IMR-90 (cell line): Measurements from ENCODE around the gene FMOD. TPM values are rescaled to one million over a fixed set of nuclear protein-coding genes. Genes with fewer than 3 reads are reported as not detected.
A peak's percentile ranks its signal among the peaks of the same experiment; 100 is the strongest.

Experiments used
- ATAC-seq: fragments of 200-7000 bp; cut with Tn5 transposase; 2 replicates; pipeline ENCODE4 v1.9.1; 2020; ENCODE audit warnings: low read depth, mild to moderate bottlenecking, moderate library complexity
- BruUV-seq: library from RNA; stranded (reverse); fragments of 400-500 nt; replicated peaks from 2 replicates; lab custom pipeline; 2021; lab: Mats Ljungman, UMichigan
- CTCF ChIA-PET: fragments of 300-600 bp; formaldehyde crosslinking; extraction: SDS; loops from one replicate; lab custom pipeline; 2021; ENCODE audit warnings: antibody characterized with exemption; lab: Yijun Ruan, JAX
- POLR2A ChIA-PET: fragments of 300-600 bp; sonication (Branson Sonifier 250); formaldehyde crosslinking; loops from one replicate; lab custom pipeline; 2022; ENCODE audit warnings: antibody characterized with exemption; ENCODE audit not compliant: unreplicated experiment; lab: Charles Lee
- DNase-seq: peaks from one replicate; pipeline ENCODE4 v3.0.0; 2013
- H2AFZ ChIP-seq: replicated peaks from 2 replicates; pipeline ENCODE3; 2013; ENCODE audit warnings: low read length, mild to moderate bottlenecking; ENCODE audit not compliant: poor library complexity
- H2AK5ac ChIP-seq: 2 replicates; pipeline ENCODE4 v1.6.1; 2013; ENCODE audit warnings: low read depth, low read length, inconsistent platforms
- H2AK9ac ChIP-seq: replicated peaks from 2 replicates; pipeline ENCODE3; 2013; ENCODE audit warnings: mild to moderate bottlenecking, low read depth, low read length, moderate library complexity; ENCODE audit not compliant: poor library complexity
- H2BK120ac ChIP-seq: 2 replicates; pipeline ENCODE4 v1.6.1; 2013; ENCODE audit warnings: low read depth, low read length, inconsistent platforms
- H2BK15ac ChIP-seq: 3 replicates; pipeline ENCODE4 v1.6.1; 2013; ENCODE audit warnings: low read depth, low read length, inconsistent platforms
- H2BK20ac ChIP-seq: 2 replicates; pipeline ENCODE4 v1.6.1; 2013; ENCODE audit warnings: low read depth, mild to moderate bottlenecking, inconsistent platforms, low read length, moderate library complexity
- H2BK5ac ChIP-seq: 2 replicates; pipeline ENCODE4 v1.6.1; 2013; ENCODE audit warnings: mild to moderate bottlenecking, low read depth, low read length, inconsistent platforms; ENCODE audit not compliant: poor library complexity, severe bottlenecking
- H3K14ac ChIP-seq: replicated peaks from 2 replicates; pipeline ENCODE4 v1.6.1; 2013; ENCODE audit warnings: low read depth, low read length, inconsistent platforms
- H3K18ac ChIP-seq: 2 replicates; pipeline ENCODE4 v1.6.1; 2013; ENCODE audit warnings: low read depth, low read length, control low read depth
- H3K23ac ChIP-seq: 2 replicates; pipeline ENCODE4 v1.6.1; 2013; ENCODE audit warnings: low read depth, low read length, inconsistent platforms
- H3K27ac ChIP-seq: 2 replicates; pipeline ENCODE4 v1.5.1; 2013; ENCODE audit warnings: mild to moderate bottlenecking, control low read depth, low read length; ENCODE audit not compliant: insufficient read depth
- H3K27me3 ChIP-seq: 2 replicates; pipeline ENCODE4 v1.6.1; 2013; ENCODE audit warnings: low read length; ENCODE audit not compliant: control insufficient read depth, insufficient read depth
- H3K36me3 ChIP-seq: 2 replicates; pipeline ENCODE4 v1.6.1; 2013; ENCODE audit warnings: low read length, mixed read lengths; ENCODE audit not compliant: control insufficient read depth, insufficient read depth
- H3K4ac ChIP-seq: 2 replicates; pipeline ENCODE4 v1.6.1; 2013; ENCODE audit warnings: low read depth, low read length, inconsistent platforms
- H3K4me1 ChIP-seq: 2 replicates; pipeline ENCODE4 v1.6.1; 2013; ENCODE audit warnings: low read length, mixed read lengths; ENCODE audit not compliant: control insufficient read depth, insufficient read depth
- H3K4me2 ChIP-seq: 2 replicates; pipeline ENCODE4 v1.6.1; 2013; ENCODE audit warnings: low read depth, mild to moderate bottlenecking, control low read depth, low read length, moderate library complexity
- H3K4me3 ChIP-seq: 2 replicates; pipeline ENCODE4 v1.5.1; 2013; ENCODE audit warnings: low read depth, mild to moderate bottlenecking, control low read depth, low read length, moderate library complexity; ENCODE audit not compliant: insufficient read depth
- H3K56ac ChIP-seq: 2 replicates; pipeline ENCODE4 v1.6.1; 2013; ENCODE audit warnings: low read length, inconsistent platforms; ENCODE audit not compliant: insufficient read depth; ENCODE audit errors: extremely low read depth
- H3K79me1 ChIP-seq, 2 experiments: 2 replicates each; pipeline ENCODE4 v1.6.1; 2013; ENCODE audit warnings: low read length in 2 of 2, inconsistent platforms in 1 of 2, low read depth in 1 of 2
- H3K9ac ChIP-seq: 2 replicates; pipeline ENCODE4 v1.6.1; 2013; ENCODE audit warnings: low read depth, low read length, control low read depth
- H3K9me1 ChIP-seq: 2 replicates; pipeline ENCODE4 v1.6.1; 2013; ENCODE audit warnings: low read length, inconsistent platforms; ENCODE audit not compliant: insufficient read depth
- H3K9me3 ChIP-seq: 2 replicates; pipeline ENCODE4 v1.6.1; 2013; ENCODE audit warnings: low read length; ENCODE audit not compliant: control insufficient read depth, insufficient read depth
- H4K20me1 ChIP-seq: 2 replicates; pipeline ENCODE4 v1.6.1; 2013; ENCODE audit warnings: low read length, inconsistent platforms; ENCODE audit not compliant: insufficient read depth
- H4K5ac ChIP-seq: 2 replicates; pipeline ENCODE4 v1.6.1; 2013; ENCODE audit warnings: mild to moderate bottlenecking, low read depth, low read length, control low read depth
- H4K8ac ChIP-seq, 2 experiments: 2 replicates each; pipeline ENCODE4 v1.6.1; 2013; ENCODE audit warnings: low read depth in 2 of 2, low read length in 2 of 2, control low read depth in 1 of 2, inconsistent platforms in 1 of 2
- H4K91ac ChIP-seq: 2 replicates; pipeline ENCODE4 v1.6.1; 2013; ENCODE audit warnings: low read depth, low read length, inconsistent platforms; ENCODE audit not compliant: insufficient read depth
- BHLHE40 ChIP-seq: fragments of 150-350 bp; IDR thresholded peaks from 2 replicates; pipeline ENCODE4 v1.6.1; 2016; ENCODE audit warnings: mild to moderate bottlenecking, low read depth, low read length
- ELK1 ChIP-seq: fragments of 150-350 bp; IDR thresholded peaks from 2 replicates; pipeline ENCODE4 v1.6.1; 2016; ENCODE audit warnings: low read depth, mild to moderate bottlenecking, low read length, moderate library complexity, borderline replicate concordance
- MAFK ChIP-seq: IDR thresholded peaks from 2 replicates; pipeline ENCODE4 v1.6.1; 2012; ENCODE audit warnings: low read depth, low read length, improper control_type of control experiment
- NFE2L2 ChIP-seq: fragments of 150-350 bp; IDR thresholded peaks from 2 replicates; pipeline ENCODE4 v1.6.1; 2016; ENCODE audit warnings: low read depth, mild to moderate bottlenecking, low read length
- POLR2A ChIP-seq: IDR thresholded peaks from 2 replicates; pipeline ENCODE4 v1.6.1; 2012; ENCODE audit warnings: mild to moderate bottlenecking, low read depth, low read length
- RAD21 ChIP-seq: IDR thresholded peaks from 2 replicates; pipeline ENCODE4 v1.6.1; 2012; ENCODE audit warnings: low read length, improper control_type of control experiment
- WGBS, 2 experiments: methylation state at CpG; one replicate each; pipeline versions ENCODE4 v1.1.5 to v1.1.7; 2013; ENCODE audit warnings: missing lambda C conversion rate in 2 of 2; ENCODE audit not compliant: insufficient read length in 1 of 2; ENCODE audit errors: extremely low coverage in 2 of 2; 5-methylcytosine and 5-hydroxymethylcytosine counted together
- dilution Hi-C: fragments of 300-500 bp; cut with HindIII; formaldehyde crosslinking; loops from one replicate; pipeline ENCODE4 v1.14.3; 2018; ENCODE audit warnings: low sequenced_read_pairs; ENCODE audit not compliant: unreplicated experiment
- in situ Hi-C: fragments of 300-500 bp; cut with MboI; formaldehyde crosslinking; loops from 3 replicates; pipeline ENCODE4 v1.14.3; 2019; ENCODE audit warnings: low sequenced_read_pairs, inconsistent platforms, mixed read lengths
- intact Hi-C: fragments of 100-400 bp; cut with micrococcal nuclease; formaldehyde crosslinking; loops from 2 replicates; pipeline ENCODE4 v1.10.0; 2022
- polyA plus RNA-seq, 3 experiments: library from polyadenylated mRNA; depleted of rRNA; stranded (reverse); fragments of >200 nt; gene quantifications; 2 replicates each; pipeline ENCODE4 v1.2.3, GENCODE V29; 2012; ENCODE audit warnings: low replicate concordance in 1 of 3
- total RNA-seq: library from RNA; depleted of rRNA; stranded (reverse); fragments of >200 nt; gene quantifications from 2 replicates; pipeline ENCODE4 v1.2.3, GENCODE V29; 2012

Gene FMOD
- total and polyA plus RNA-seq, 2 of the 4 experiments (the other 2 are of a cell fraction), result 0.18 to 2.7 TPM

GRCh38 chr1:203335503-203335902 is 15.4 kb downstream of the FMOD start (continued):
- TF ChIP-seq POLR2A, result no peak

GRCh38 chr1:203331224-203331623 is 19.7 kb downstream of the FMOD start:
- Histone ChIP-seq H3K79me1 (no peaks in the 10 kb centered on the region), H3K9me3 (no peaks in the 10 kb centered on the region), H4K91ac (no peak overlapping the region), H3K36me3 (no peaks in the 10 kb centered on the region), H2BK120ac (no peak overlapping the region), H3K9me1 (peaks cover 6% of the 10 kb centered on the region; the same call in 1 of the 2 replicates), H2BK5ac (no peak overlapping the region), H3K18ac (no peak overlapping the region), H3K4me1 (peaks cover 2% of the 10 kb centered on the region; the same call in 1 of the 2 replicates), H3K4ac (no peak overlapping the region), H2AK9ac (no peak overlapping the region), H2BK15ac (no peak overlapping the region), H4K20me1 (no peaks in the 10 kb centered on the region), H3K23ac (no peak overlapping the region), H3K27me3 (peaks cover 52% of the 10 kb centered on the region), H3K56ac (no peak overlapping the region), H4K8ac (no peak overlapping the region), H2BK20ac (no peak overlapping the region), H3K9ac (no peak overlapping the region), H4K5ac (no peak overlapping the region), H3K14ac (no peak overlapping the region), H3K27ac (no peak overlapping the region), H2AFZ (no peak overlapping the region), H3K4me2 (no peak overlapping the region), H3K4me3 (no peak overlapping the region), H2AK5ac (no peak overlapping the region)
- ATAC-seq (no peak), DNase-seq (no peak)
- BruUV-seq, result no TSS peak
- WGBS, 2 experiments, result 40% methylated on average over 1 of the region's 1 CpG; no CpG with 5 or more reads in 1 of the 2 experiments
- ChIA-PET CTCF (interaction anchor here (1.1 kb wide), 1 partner anchor 64 kb away, joined by 5 read pairs; no protein-coding TSS in a partner anchor), POLR2A (no interaction called here)
- in situ Hi-C loops (no loop called here), dilution Hi-C loops (no loop called here), intact Hi-C loops (loop anchor here (10.0 kb wide), 1 partner anchor 296 kb away; no protein-coding TSS in a partner anchor)
- no peak for TF ChIP-seq BHLHE40
- peak; percentile 84 for TF ChIP-seq MAFK
- TF ChIP-seq RAD21, result no peak
- TF ChIP-seq POLR2A, result no peak
- TF ChIP-seq NFE2L2, result peak; percentile 83
- no peak for TF ChIP-seq ELK1
